ENCODE results near the gene TMEM63B. TPM values are rescaled to one million over a fixed set of nuclear protein-coding genes. Genes with fewer than 3 reads are reported as not detected.

Gene TMEM63B
- total and polyA plus RNA-seq, 2 of the 8 experiments (the other 6 are each of a cell fraction or from before 2014, with no cell fraction given) = 61.1 to 96.8 TPM

- TF ChIP-seq GTF2F1 (IDR thresholded peaks at IDR 0.05; ENCODE audit: borderline replicate concordance, low read depth, low read length) = no peak
- no peak for TF ChIP-seq ATF3 (IDR thresholded peaks at IDR 0.05; ENCODE audit: insufficient read depth, low read depth, low read length)
- no peak for TF ChIP-seq CREB1 (IDR thresholded peaks at IDR 0.05)
- TF ChIP-seq KDM4A (IDR thresholded peaks at IDR 0.05; ENCODE audit: low read depth, low read length, severe bottlenecking) = no peak
- TF ChIP-seq EGR1 (IDR thresholded peaks at IDR 0.05; ENCODE audit: borderline replicate concordance, low read depth, low read length) = no peak
- no peak for TF ChIP-seq ASH2L (IDR thresholded peaks at IDR 0.05; ENCODE audit: low read length)
- TF ChIP-seq FOSL1 (IDR thresholded peaks at IDR 0.05; ENCODE audit: insufficient read depth, low read depth, low read length) = no peak
Measured at GRCh38 chr6:44139351-44139743, 12.0 kb downstream of the TMEM63B start (continued).

Measured in H1 (cell line).